Prostate gland (tissue), 2 donors: ENCODE data around the gene PRDM10. TPM values are rescaled to one million over a fixed set of nuclear protein-coding genes. Genes with fewer than 3 reads are reported as not detected.
"Not testable (repeated sequence)": the region's sequence is repeated elsewhere in the genome, so short reads cannot be mapped to it uniquely, and the experiment has no call there.

Experiments used
- DNase-seq: peaks from one replicate; pipeline ENCODE4 v3.0.0-alpha.2; 2019; ENCODE audit warnings: low spot score
- H3K27ac ChIP-seq, 2 donors: fragments of 200-600 bp; sonication (generic); 2 replicates each; pipeline ENCODE4 v1.5.1; 2017 to 2019
- H3K27me3 ChIP-seq: fragments of 200-600 bp; sonication (generic); replicated peaks from 2 replicates; pipeline ENCODE4 v1.5.1; 2019; ENCODE audit not compliant: insufficient read depth
- H3K36me3 ChIP-seq, 2 donors: fragments of 200-600 bp; sonication (generic); 1 replicate in 1 of 2; 2 replicates in 1 of 2; pipeline versions ENCODE4 v1.5.1 to v1.8.1; 2017 to 2019
- H3K4me1 ChIP-seq: fragments of 200-600 bp; sonication (generic); replicated peaks from 2 replicates; pipeline ENCODE4 v1.5.1; 2019
- H3K4me3 ChIP-seq, 2 donors: fragments of 200-600 bp; sonication (generic); 2 replicates each; pipeline ENCODE4 v1.5.1; 2017 to 2019
- H3K9me3 ChIP-seq: fragments of 200-600 bp; sonication (generic); 2 replicates; pipeline ENCODE4 v1.5.1; 2017
- CTCF ChIP-seq, 4 experiments: fragments of 200-600 bp in 2 of 4; fragments of 450-650 bp in 2 of 4; sonication (generic) in 2 of 4; IDR thresholded peaks; 1 replicate in 3 of 4; 2 replicates in 1 of 4; pipeline ENCODE4 v1.5.1; 2016 to 2019; ENCODE audit warnings: antibody characterized with exemption in 4 of 4, mild to moderate bottlenecking in 2 of 4, moderate library complexity in 2 of 4
- POLR2A ChIP-seq: fragments of 450-650 bp; IDR thresholded peaks from one replicate; pipeline ENCODE4 v1.6.1; 2016; ENCODE audit warnings: antibody characterized with exemption, mild to moderate bottlenecking
- POLR2AphosphoS5 ChIP-seq: sonication (generic); formaldehyde crosslinking; IDR thresholded peaks from one replicate; pipeline ENCODE4 v1.6.1; 2017; ENCODE audit warnings: antibody characterized with exemption
- WGBS: methylation state at CpG from one replicate; pipeline ENCODE4 v1.1.5; 2018; 5-methylcytosine and 5-hydroxymethylcytosine counted together
- intact Hi-C: fragments of 100-400 bp; cut with DNase I; formaldehyde crosslinking; loops from one replicate; pipeline ENCODE4 v1.14.2; 2022
- total RNA-seq, 2 donors: library from RNA; depleted of rRNA; stranded (reverse); fragments of >200 nt; gene quantifications; one replicate each; pipeline ENCODE4 v1.1.0, GENCODE V29; 2016

The PRDM10 gene
- total RNA-seq, 2 donors from 2014 or later, result 7.0 to 7.7 TPM

GRCh38 chr11:129973068-129973467, 29.6 kb downstream of the PRDM10 start:
- H3K36me3 ChIP-seq, result no peaks in the 10 kb centered on the region
- H3K4me3 ChIP-seq, result no peak overlapping the region
- 83% methylated on average over 1 of the region's 1 CpG for WGBS
- H3K27me3 ChIP-seq, result no peaks in the 10 kb centered on the region
- TF ChIP-seq CTCF (IDR thresholded peaks at IDR 0.05), result no peak
- TF ChIP-seq POLR2A, result no peak
- no peak overlapping the region for H3K27ac ChIP-seq
- DNase-seq, result no peak
- H3K4me1 ChIP-seq, result no peaks in the 10 kb centered on the region
- intact Hi-C loops, result no loop called here
- no peaks in the 10 kb centered on the region for H3K9me3 ChIP-seq

GRCh38 chr11:129972611-129973010, 30.0 kb downstream of the PRDM10 start:
- no peak overlapping the region for H3K4me3 ChIP-seq
- H3K36me3 ChIP-seq, result no peaks in the 10 kb centered on the region
- no peak for DNase-seq
- no peaks in the 10 kb centered on the region for H3K9me3 ChIP-seq
- no peaks in the 10 kb centered on the region for H3K4me1 ChIP-seq
- intact Hi-C loops, result no loop called here
- H3K27me3 ChIP-seq, result no peaks in the 10 kb centered on the region
- 91% methylated on average over 5 of the region's 5 CpGs for WGBS
- no peak overlapping the region for H3K27ac ChIP-seq
- TF ChIP-seq POLR2AphosphoS5 (no peak), CTCF (IDR thresholded peaks at IDR 0.05) (no peak), POLR2A (no peak)

- H3K27ac ChIP-seq, intact Hi-C loops, H3K4me1 ChIP-seq, H3K36me3 ChIP-seq, H3K27me3 ChIP-seq, DNase-seq, H3K9me3 ChIP-seq, H3K4me3 ChIP-seq: not testable (repeated sequence)
- 95% methylated on average over 29 of the region's 29 CpGs for WGBS
Observed at GRCh38 chr11:129971856-129972255, 30.8 kb downstream of the PRDM10 start.

GRCh38 chr11:129969920-129970319, 32.7 kb downstream of the PRDM10 start:
- no peaks in the 10 kb centered on the region for H3K4me1 ChIP-seq
- no peak for DNase-seq
- no peaks in the 10 kb centered on the region for H3K9me3 ChIP-seq
- H3K27ac ChIP-seq, result no peak overlapping the region
- H3K27me3 ChIP-seq, result no peaks in the 10 kb centered on the region
- WGBS, result 72% methylated on average over 2 of the region's 2 CpGs
- intact Hi-C loops, result no loop called here
- H3K36me3 ChIP-seq, result no peaks in the 10 kb centered on the region
- H3K4me3 ChIP-seq, result no peak overlapping the region
- TF ChIP-seq POLR2A (no peak), POLR2AphosphoS5 (no peak), CTCF (IDR thresholded peaks at IDR 0.05) (no peak)

- no peaks in the 10 kb centered on the region for H3K36me3 ChIP-seq
- no peak overlapping the region for H3K4me3 ChIP-seq
- no peaks in the 10 kb centered on the region for H3K9me3 ChIP-seq
- WGBS, result 90% methylated on average over 9 of the region's 9 CpGs
- H3K4me1 ChIP-seq, result no peaks in the 10 kb centered on the region
- no peaks in the 10 kb centered on the region for H3K27me3 ChIP-seq
- intact Hi-C loops, result no loop called here
- H3K27ac ChIP-seq, result no peak overlapping the region
- DNase-seq, result no peak
- TF ChIP-seq POLR2AphosphoS5, result no peak
- no peak for TF ChIP-seq POLR2A
- TF ChIP-seq CTCF (IDR thresholded peaks at IDR 0.05), result no peak
Observed at GRCh38 chr11:129968591-129969419, 33.8 kb downstream of the PRDM10 start.
